ENCODE measurements around the gene VEPH1.

Gene VEPH1

DNA sequence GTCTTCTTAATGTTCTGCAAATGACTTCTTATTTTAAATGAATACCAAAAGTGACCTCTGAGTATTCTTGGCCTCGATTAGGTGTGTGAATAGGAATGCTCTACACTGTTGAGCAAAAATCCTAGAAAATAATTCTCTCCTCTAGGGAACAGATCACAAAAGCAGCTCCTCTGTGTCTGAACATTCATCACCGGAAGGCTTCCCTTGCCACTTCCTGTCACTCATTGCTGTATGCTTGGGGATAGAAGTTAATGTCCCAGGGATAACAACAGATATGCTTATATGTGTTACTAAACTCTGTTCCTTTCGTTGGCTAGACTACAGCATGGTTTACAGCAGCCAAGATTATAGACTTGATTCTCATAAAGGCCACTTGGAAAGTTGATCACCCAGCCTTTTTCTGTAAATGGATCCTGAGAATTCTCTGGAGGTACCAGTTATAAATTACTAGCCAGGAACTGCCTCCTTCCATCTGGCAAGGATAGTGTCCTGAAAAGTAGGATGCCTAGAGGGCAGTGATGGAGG, 82.5 kb downstream of the VEPH1 start:
- DNase-seq (ENCODE audit: low read depth): no peak
- Histone ChIP-seq H3K9ac (ENCODE audit: low read length) (no peak overlapping the region), H3K27me3 (replicated peaks; ENCODE audit: control insufficient read depth, insufficient read depth, low read length) (no peaks in the 10 kb centered on the region), H3K4me3 (ENCODE audit: low read length) (no peak overlapping the region), H3K4me1 (ENCODE audit: control insufficient read depth, insufficient read depth, low read length) (peaks cover 11% of the 10 kb centered on the region), H3K36me3 (ENCODE audit: control insufficient read depth, insufficient read depth, low read length, severe bottlenecking) (no peaks in the 10 kb centered on the region), H3K9me3 (ENCODE audit: control insufficient read depth, low read length) (no peaks in the 10 kb centered on the region)

DNA sequence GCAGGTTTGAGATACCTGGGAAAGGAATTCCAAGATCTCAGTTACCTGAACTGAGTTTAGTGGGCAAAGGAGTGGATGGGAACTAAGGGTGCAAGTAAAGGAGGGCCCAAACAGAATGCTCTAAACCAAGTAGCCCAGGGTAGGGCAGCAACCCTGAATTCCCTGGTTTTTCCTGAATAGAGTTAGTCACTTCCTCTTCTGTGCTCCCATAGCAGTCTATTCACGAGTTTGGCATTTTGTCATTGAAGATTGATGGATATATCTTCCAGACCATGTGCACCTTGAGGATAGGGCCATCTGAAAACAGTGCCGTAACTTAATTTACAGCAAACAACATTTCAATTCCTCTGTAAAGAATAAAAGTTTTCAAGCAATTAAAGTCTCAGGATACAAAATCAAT, 85.1 kb downstream of the VEPH1 start:
- H3K4me1 ChIP-seq (ENCODE audit: control insufficient read depth, insufficient read depth, low read length): peaks cover 11% of the 10 kb centered on the region
- no peak overlapping the region for H3K9ac ChIP-seq (ENCODE audit: low read length)
- no peaks in the 10 kb centered on the region for H3K9me3 ChIP-seq (ENCODE audit: control insufficient read depth, low read length)
- no peak overlapping the region for H3K4me3 ChIP-seq (ENCODE audit: low read length)
- H3K36me3 ChIP-seq (ENCODE audit: control insufficient read depth, insufficient read depth, low read length, severe bottlenecking): no peaks in the 10 kb centered on the region
- no peaks in the 10 kb centered on the region for H3K27me3 ChIP-seq (replicated peaks; ENCODE audit: control insufficient read depth, insufficient read depth, low read length)
- DNase-seq (ENCODE audit: low read depth): no peak

DNA sequence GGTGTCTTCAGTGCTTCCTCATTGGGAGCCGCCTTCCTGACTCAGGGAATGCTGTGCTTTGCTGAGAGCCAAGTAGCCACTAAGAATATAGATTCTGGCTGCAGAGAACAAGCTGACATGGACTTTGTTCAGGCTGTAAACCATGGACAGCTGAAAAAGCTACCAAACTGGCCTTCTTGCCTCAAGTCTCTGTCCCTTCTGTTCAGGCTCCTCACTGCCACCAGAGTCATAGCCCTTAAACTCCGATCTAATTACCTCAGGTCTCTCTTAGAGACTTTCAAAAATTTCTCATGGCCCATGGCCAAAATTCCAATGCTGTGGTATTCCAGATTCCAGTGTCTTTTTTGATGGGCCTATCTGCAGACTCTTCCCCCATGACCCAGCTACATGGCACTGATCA, 86.0 kb downstream of the VEPH1 start:
- no peak for DNase-seq (ENCODE audit: low read depth)
- Histone ChIP-seq H3K4me1 (ENCODE audit: control insufficient read depth, insufficient read depth, low read length) (peaks cover 11% of the 10 kb centered on the region), H3K9ac (ENCODE audit: low read length) (no peak overlapping the region), H3K27me3 (replicated peaks; ENCODE audit: control insufficient read depth, insufficient read depth, low read length) (no peaks in the 10 kb centered on the region), H3K4me3 (ENCODE audit: low read length) (no peak overlapping the region), H3K36me3 (ENCODE audit: control insufficient read depth, insufficient read depth, low read length, severe bottlenecking) (no peaks in the 10 kb centered on the region), H3K9me3 (ENCODE audit: control insufficient read depth, low read length) (no peaks in the 10 kb centered on the region)

DNA sequence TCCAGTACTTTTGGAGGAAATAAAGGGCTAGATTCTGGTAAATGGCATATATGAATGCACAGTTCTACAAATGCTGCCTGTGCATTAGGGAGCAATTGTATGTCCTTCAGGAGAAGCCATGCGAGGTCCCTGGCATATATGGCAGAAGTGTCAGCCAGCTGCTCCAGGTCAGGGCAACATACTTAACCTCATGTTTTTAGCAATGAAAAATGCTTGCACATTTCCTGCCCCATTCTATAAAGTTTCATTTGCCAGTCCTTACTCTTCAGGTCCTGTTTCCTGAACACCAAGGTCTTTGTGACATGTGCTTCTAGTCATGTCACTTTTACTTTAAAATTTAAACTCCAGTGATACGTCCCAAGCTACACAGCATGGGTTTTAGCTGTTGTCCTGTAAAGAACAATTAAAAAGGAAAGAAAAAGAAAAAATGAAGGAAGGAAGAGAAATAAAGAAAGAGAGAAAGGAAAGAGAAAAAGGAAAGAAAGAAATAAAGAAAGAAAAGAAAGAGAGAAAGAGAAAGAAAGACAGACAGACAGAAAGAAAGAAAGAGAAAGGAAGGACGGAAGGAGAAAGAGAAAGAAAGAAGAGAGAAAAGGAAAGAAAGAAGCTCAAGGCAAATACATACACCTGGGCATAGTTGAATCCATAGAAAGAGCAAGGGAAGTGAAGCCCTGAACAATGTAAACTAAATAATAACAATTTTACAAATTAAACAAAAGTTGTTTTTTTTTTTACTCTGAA, 86.7 kb downstream of the VEPH1 start:
- no peaks in the 10 kb centered on the region for H3K36me3 ChIP-seq (ENCODE audit: control insufficient read depth, insufficient read depth, low read length, severe bottlenecking)

DNA sequence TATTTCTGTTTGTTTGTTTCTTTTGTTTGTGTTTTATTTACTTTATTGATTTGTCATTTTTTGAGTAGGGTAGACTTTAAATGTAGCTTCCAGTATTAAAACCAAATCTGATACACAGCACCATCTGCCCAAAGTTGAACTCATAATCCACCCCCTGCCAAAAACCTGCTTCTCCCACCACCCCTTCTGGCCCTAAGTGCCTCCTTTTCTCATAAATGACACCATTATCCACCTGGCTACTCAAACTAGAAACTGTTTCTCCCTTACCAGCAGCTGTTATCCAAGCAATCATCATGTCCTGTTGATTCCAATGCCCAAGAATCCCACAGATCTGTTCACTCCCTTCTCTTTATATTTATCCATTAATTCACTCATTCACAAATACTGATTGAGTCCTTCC, 88.4 kb downstream of the VEPH1 start:
- Histone ChIP-seq H3K9ac (ENCODE audit: low read length) (no peak overlapping the region), H3K27me3 (replicated peaks; ENCODE audit: control insufficient read depth, insufficient read depth, low read length) (no peaks in the 10 kb centered on the region), H3K9me3 (ENCODE audit: control insufficient read depth, low read length) (no peaks in the 10 kb centered on the region), H3K4me1 (ENCODE audit: control insufficient read depth, insufficient read depth, low read length) (peaks cover 7% of the 10 kb centered on the region), H3K4me3 (ENCODE audit: low read length) (no peak overlapping the region), H3K36me3 (ENCODE audit: control insufficient read depth, insufficient read depth, low read length, severe bottlenecking) (no peaks in the 10 kb centered on the region)
- no peak for DNase-seq (ENCODE audit: low read depth)

More for the DNA sequence above, 86.7 kb downstream of the VEPH1 start:
- H3K4me1 ChIP-seq (ENCODE audit: control insufficient read depth, insufficient read depth, low read length): peaks cover 11% of the 10 kb centered on the region
- H3K9ac ChIP-seq (ENCODE audit: low read length): no peak overlapping the region
- no peaks in the 10 kb centered on the region for H3K9me3 ChIP-seq (ENCODE audit: control insufficient read depth, low read length)
- DNase-seq (ENCODE audit: low read depth): no peak
- H3K4me3 ChIP-seq (ENCODE audit: low read length): no peak overlapping the region
- H3K27me3 ChIP-seq (replicated peaks; ENCODE audit: control insufficient read depth, insufficient read depth, low read length): no peaks in the 10 kb centered on the region

DNA sequence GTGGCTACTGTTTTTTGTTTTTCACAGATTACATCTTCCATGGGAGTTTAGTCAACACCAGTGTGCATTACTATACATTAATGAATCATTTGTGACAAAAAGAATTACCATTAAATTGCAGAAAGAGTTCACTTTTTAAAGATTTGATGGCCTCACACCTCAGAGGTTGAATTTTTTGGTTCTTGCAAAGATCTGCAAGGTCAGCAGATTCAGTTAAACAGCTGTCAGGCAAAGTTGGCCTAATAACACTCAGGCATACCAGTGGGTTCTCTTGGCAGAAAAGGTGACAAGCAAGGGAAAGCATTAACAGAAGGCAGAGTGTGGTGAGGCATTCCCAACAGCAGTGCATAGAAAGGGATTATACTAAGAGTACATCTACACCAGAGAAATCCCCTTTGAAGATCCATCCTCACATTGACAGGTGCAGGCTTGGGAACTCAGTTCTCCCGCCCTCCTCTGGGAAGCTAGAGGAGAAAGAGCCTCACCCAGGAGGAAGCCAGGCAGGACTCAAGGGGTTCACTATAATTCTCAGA, 90.8 kb downstream of the VEPH1 start:
- Histone ChIP-seq H3K4me3 (ENCODE audit: low read length) (no peak overlapping the region), H3K4me1 (ENCODE audit: control insufficient read depth, insufficient read depth, low read length) (peaks cover 7% of the 10 kb centered on the region), H3K9me3 (ENCODE audit: control insufficient read depth, low read length) (no peaks in the 10 kb centered on the region), H3K9ac (ENCODE audit: low read length) (no peak overlapping the region), H3K27me3 (replicated peaks; ENCODE audit: control insufficient read depth, insufficient read depth, low read length) (no peaks in the 10 kb centered on the region), H3K36me3 (ENCODE audit: control insufficient read depth, insufficient read depth, low read length, severe bottlenecking) (no peaks in the 10 kb centered on the region)
- DNase-seq (ENCODE audit: low read depth): no peak

DNA sequence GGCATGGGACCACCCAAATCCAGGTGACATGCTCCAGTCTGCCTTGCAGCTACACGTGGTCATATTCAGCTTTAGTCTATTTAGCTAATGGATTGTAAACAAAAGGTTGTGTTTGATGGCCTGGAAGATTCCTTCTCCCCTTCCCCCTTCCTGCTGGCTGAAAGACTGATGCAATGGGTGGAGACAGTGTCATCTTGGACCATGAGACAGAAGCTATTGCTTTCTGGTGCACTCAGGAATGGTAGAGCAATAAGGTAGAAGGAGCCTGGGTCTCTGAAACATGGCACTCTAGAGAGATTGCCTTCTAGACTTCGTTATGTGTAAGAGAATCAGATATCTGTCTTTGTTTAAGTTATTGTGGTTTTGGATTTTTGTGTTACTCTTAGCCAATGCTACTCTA, 92.3 kb downstream of the VEPH1 start:
- no peak overlapping the region for H3K9ac ChIP-seq (ENCODE audit: low read length)
- H3K4me1 ChIP-seq (ENCODE audit: control insufficient read depth, insufficient read depth, low read length): no peaks in the 10 kb centered on the region
- H3K4me3 ChIP-seq (ENCODE audit: low read length): no peak overlapping the region
- no peaks in the 10 kb centered on the region for H3K27me3 ChIP-seq (replicated peaks; ENCODE audit: control insufficient read depth, insufficient read depth, low read length)
- no peaks in the 10 kb centered on the region for H3K36me3 ChIP-seq (ENCODE audit: control insufficient read depth, insufficient read depth, low read length, severe bottlenecking)
- DNase-seq (ENCODE audit: low read depth): no peak
- no peaks in the 10 kb centered on the region for H3K9me3 ChIP-seq (ENCODE audit: control insufficient read depth, low read length)

DNA sequence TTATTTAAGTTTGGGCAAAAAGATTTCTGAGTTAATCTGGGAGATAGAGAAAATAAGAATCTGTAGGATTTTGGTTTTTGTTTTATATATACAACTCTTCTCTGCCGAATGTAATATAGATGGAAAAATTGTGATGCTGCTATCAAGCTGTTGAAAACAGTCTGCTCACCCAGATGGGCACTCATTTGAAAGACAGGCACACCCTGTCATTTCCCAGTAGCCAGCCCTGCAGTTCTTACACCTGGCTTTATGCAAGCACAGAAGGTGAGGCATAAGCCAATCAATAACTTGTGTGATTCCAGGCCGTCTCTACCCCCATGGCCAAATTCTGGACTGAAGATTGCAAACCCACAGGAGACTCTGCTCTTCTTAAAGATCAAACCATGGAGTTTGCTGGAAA, 93.7 kb downstream of the VEPH1 start:
- Histone ChIP-seq H3K9me3 (ENCODE audit: control insufficient read depth, low read length) (no peaks in the 10 kb centered on the region), H3K27me3 (replicated peaks; ENCODE audit: control insufficient read depth, insufficient read depth, low read length) (no peaks in the 10 kb centered on the region), H3K9ac (ENCODE audit: low read length) (no peak overlapping the region), H3K4me3 (ENCODE audit: low read length) (no peak overlapping the region), H3K4me1 (ENCODE audit: control insufficient read depth, insufficient read depth, low read length) (peaks cover 8% of the 10 kb centered on the region), H3K36me3 (ENCODE audit: control insufficient read depth, insufficient read depth, low read length, severe bottlenecking) (no peaks in the 10 kb centered on the region)
- DNase-seq (ENCODE audit: low read depth): no peak

DNA sequence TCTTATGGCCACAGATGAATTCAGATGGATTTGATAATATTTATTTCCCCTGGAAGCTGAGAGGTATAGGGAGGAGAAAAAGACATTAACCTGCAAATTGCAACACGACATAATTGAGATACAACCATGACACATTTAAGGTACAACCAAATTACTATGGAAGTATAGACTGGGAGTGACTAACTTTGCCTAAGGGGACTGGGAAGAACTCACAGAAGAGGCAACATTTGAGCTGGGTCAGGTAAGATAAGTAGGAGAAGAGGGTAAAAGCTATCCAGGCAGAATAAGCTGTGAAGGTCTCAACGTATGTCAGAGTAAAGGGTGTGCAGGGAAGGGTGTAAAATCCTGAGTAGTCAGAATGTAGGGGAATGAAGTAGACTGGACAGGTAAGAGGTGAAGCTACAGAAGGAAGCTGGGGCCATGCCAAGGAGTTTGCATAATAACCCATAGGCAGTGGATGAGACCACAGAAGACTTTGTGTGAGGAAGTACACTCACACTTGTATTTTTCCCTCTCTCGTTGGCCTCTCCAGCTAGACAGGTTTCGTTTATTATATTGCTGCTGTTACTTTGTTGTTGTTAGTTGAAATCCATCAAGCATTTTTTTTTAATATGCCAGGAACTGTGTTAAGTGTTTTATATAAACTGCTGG, 94.6 kb downstream of the VEPH1 start:
- no peaks in the 10 kb centered on the region for H3K36me3 ChIP-seq (ENCODE audit: control insufficient read depth, insufficient read depth, low read length, severe bottlenecking)
- H3K9me3 ChIP-seq (ENCODE audit: control insufficient read depth, low read length): no peaks in the 10 kb centered on the region
- no peak for DNase-seq (ENCODE audit: low read depth)
- no peaks in the 10 kb centered on the region for H3K27me3 ChIP-seq (replicated peaks; ENCODE audit: control insufficient read depth, insufficient read depth, low read length)
- H3K9ac ChIP-seq (ENCODE audit: low read length): no peak overlapping the region
- peaks cover 8% of the 10 kb centered on the region for H3K4me1 ChIP-seq (ENCODE audit: control insufficient read depth, insufficient read depth, low read length)
- no peak overlapping the region for H3K4me3 ChIP-seq (ENCODE audit: low read length)

DNA sequence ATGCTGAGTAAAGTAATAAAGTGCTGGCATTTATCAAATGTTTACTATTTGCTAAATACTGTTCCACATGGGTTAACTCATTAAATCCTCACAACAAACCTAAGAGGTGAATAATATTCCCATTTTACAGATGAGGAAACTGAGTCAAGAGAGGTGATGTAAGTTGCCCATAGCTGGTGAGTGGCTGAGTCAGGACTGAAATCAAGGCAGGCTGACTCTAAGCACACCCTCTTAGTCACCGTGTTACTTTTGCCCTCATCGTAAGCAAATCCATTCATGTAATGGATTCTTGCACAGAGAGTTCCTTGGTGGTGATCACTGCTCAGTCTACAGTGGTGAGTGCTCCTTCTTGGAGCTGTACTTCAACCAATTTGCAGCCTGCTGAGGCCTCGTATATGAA, 95.4 kb downstream of the VEPH1 start:
- Histone ChIP-seq H3K9me3 (ENCODE audit: control insufficient read depth, low read length) (no peaks in the 10 kb centered on the region), H3K27me3 (replicated peaks; ENCODE audit: control insufficient read depth, insufficient read depth, low read length) (no peaks in the 10 kb centered on the region), H3K4me1 (ENCODE audit: control insufficient read depth, insufficient read depth, low read length) (peaks cover 8% of the 10 kb centered on the region), H3K36me3 (ENCODE audit: control insufficient read depth, insufficient read depth, low read length, severe bottlenecking) (no peaks in the 10 kb centered on the region), H3K9ac (ENCODE audit: low read length) (no peak overlapping the region), H3K4me3 (ENCODE audit: low read length) (no peak overlapping the region)
- DNase-seq (ENCODE audit: low read depth): no peak

DNA sequence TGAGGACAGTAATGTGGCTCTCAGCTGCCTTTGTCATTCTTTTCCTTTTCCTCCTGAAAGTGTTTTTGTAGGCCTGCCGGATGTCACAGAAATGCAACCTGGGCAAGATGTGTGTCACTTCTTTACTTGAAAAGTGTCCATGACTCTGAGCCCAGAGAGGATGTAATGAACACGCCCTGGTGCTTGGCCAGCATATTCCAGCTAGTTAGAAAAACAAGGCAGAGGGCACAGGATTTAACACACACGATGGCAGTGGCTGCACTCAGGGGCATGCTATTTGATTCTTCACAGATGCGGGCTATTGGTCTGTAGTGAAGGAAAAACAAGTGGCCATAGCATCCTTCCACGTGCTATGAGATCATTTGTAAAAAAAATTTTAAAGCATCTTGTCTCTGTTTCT, 96.8 kb downstream of the VEPH1 start:
- Histone ChIP-seq H3K9me3 (ENCODE audit: control insufficient read depth, low read length) (no peaks in the 10 kb centered on the region), H3K27me3 (replicated peaks; ENCODE audit: control insufficient read depth, insufficient read depth, low read length) (no peaks in the 10 kb centered on the region), H3K9ac (ENCODE audit: low read length) (no peak overlapping the region), H3K36me3 (ENCODE audit: control insufficient read depth, insufficient read depth, low read length, severe bottlenecking) (no peaks in the 10 kb centered on the region), H3K4me3 (ENCODE audit: low read length) (no peak overlapping the region), H3K4me1 (ENCODE audit: control insufficient read depth, insufficient read depth, low read length) (peaks cover 8% of the 10 kb centered on the region)
- no peak for DNase-seq (ENCODE audit: low read depth)

All from adipocyte (in vitro differentiated cells).